D721Med (cell line): ENCODE data around the gene TANGO6.
"Not testable (repeated sequence)": the region's sequence is repeated elsewhere in the genome, so short reads cannot be mapped to it uniquely, and the experiment has no call there.

Experiments
- DNase-seq: peaks from one replicate; pipeline ENCODE4 v3.0.0; 2011; ENCODE audit warnings: low spot score; ENCODE audit not compliant: insufficient read length
- FAIRE-seq: peaks from 2 replicates; lab custom pipeline; 2011; peaks lifted over from hg19 to GRCh38; lab: Jason Lieb, UNC
- TF ChIP-seq, protein P1 (sequence below): IDR thresholded peaks from 2 replicates; pipeline ENCODE4 v1.5.1; 2012; ENCODE audit warnings: mild to moderate bottlenecking, control low read depth; ENCODE audit not compliant: insufficient read depth; ENCODE audit errors: missing control alignments

TANGO6 gene

GRCh38 chr16:69118994-69119393, 275.7 kb downstream of the TANGO6 start:
- TF ChIP-seq, protein P1, sequence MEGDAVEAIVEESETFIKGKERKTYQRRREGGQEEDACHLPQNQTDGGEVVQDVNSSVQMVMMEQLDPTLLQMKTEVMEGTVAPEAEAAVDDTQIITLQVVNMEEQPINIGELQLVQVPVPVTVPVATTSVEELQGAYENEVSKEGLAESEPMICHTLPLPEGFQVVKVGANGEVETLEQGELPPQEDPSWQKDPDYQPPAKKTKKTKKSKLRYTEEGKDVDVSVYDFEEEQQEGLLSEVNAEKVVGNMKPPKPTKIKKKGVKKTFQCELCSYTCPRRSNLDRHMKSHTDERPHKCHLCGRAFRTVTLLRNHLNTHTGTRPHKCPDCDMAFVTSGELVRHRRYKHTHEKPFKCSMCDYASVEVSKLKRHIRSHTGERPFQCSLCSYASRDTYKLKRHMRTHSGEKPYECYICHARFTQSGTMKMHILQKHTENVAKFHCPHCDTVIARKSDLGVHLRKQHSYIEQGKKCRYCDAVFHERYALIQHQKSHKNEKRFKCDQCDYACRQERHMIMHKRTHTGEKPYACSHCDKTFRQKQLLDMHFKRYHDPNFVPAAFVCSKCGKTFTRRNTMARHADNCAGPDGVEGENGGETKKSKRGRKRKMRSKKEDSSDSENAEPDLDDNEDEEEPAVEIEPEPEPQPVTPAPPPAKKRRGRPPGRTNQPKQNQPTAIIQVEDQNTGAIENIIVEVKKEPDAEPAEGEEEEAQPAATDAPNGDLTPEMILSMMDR = no peak
- no peak for DNase-seq
- FAIRE-seq = no peak

- FAIRE-seq (no peak), DNase-seq (no peak)
- TF ChIP-seq, protein P1 = no peak
These were observed 276.2 kb downstream of the TANGO6 start for GRCh38 chr16:69119536-69119935.

DNA sequence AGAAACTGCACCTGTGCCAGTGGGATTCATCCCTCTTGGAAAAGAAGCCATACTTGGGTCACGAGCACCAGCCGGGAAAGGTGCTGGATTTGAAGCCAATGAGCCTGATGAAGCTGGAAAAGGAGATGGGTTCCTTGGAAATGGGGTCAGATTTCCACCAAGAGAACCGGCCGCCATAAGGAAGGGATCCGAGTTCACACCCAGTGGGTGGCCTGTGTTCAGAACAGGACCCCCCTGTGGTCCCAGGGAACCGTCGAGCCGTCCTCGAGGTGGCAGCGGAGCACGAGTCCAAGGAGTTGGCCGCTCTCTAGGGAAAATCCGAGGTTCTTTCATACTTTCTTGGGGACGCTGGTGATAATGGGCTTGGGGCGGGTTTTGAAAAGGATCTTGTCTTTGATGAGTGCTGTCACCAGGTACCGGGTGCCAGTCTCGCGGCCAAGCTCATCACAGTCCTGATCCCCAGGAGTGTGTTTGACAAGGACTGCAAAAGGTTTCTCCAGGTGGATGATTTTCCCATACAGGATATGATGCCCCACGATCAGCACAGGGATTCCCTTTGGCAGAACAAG, 276.8 kb downstream of the TANGO6 start:
- FAIRE-seq (no peak), DNase-seq (no peak)
- TF ChIP-seq, protein P1 = no peak

DNA sequence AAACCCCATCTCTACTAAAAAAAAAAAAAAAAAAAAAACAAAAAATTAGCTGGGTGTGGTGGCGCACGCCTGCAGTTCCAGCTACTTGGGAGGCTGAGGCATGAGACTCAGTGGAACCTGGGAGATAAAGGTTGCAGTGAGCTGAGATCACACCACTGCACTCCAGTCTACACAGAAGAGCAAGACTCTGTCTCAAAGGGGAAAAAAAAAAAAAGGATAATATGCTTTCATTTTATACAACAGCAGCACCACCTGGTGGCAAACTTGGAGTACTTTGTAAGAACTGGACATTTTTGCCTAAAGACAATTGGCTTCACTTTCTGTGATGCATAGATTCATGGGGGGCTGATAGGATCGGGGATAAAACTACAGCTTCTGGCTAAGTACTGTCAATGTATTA, 280.6 kb downstream of the TANGO6 start:
- FAIRE-seq (no peak), DNase-seq (no peak)
- TF ChIP-seq, protein P1 = peak; percentile 73

GRCh38 chr16:69124406-69124805, 281.1 kb downstream of the TANGO6 start:
- not testable (repeated sequence) for DNase-seq, FAIRE-seq

DNA sequence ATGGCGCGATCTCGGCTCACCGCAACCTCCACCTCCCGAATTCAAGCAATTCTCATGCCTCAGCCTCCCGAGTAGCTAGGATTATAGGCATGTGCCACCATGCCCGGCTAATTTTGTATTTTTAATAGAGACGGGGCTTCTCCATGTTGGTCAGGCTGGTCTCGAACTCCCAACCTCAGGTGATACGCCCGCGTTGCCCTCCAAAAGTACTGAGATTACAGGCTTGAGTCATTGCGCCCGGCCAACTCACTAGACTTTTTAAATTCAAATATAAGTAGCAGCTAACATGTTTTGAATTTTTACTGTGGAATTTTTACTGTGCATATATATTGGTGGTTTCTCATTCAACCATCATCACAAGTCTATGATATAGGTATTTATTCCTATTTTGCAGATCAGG, 281.6 kb downstream of the TANGO6 start:
- not testable (repeated sequence) for FAIRE-seq

DNA sequence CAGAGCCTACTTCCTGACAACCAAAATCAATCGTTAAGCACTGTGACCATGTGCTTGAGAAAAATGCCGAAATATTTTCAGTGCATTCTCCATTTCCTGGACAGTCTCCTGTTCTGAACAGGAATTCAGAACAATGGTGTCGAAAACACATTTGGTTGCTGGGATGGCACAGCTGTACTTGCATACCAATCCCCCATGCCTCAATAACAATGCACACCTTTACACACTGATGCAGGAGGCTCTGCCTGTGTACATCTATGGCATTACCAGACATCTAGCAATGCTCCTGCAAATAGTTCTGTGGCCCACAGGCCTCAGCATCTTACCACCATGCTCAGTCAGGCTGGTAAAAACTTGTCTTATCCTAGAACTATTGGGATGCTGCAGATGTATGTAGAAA, 282.9 kb downstream of the TANGO6 start:
- DNase-seq (no peak), FAIRE-seq (no peak)
- TF ChIP-seq, protein P1 = no peak

More for the DNA sequence above, 281.6 kb downstream of the TANGO6 start:
- DNase-seq = not testable (repeated sequence)

- FAIRE-seq, DNase-seq: not testable (repeated sequence)
These were observed 283.5 kb downstream of the TANGO6 start for GRCh38 chr16:69126801-69127200.

DNA sequence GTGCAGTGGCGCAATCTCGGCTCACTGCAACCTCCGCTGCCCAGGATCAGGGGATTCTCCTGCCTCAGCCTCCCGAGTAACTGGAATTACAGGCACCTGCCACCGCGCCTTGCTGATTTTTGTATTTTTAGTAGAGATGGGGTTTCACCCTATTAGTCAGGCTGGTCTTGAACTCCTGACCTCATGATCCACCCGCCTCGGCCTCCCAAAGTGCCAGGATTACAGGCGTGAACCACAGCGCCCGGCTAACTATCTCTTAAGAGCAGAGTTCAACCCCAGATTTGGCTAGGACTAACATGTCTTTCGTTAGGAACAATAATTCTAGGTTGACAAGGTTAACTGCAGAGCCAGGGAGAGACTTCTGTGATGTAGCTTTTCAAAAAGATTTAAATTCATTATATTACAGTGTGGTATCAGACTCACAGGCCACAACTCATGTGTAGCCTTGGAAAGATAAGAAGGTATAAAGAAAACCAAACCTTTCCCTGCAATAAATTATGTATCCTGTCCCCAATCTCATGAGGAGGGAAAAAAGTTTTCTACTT, 284.7 kb downstream of the TANGO6 start:
- DNase-seq (no peak), FAIRE-seq (no peak)
- TF ChIP-seq, protein P1 = no peak
